B cell (primary cell): ENCODE measurements around the gene APBA2. TPM values are rescaled to one million over a fixed set of nuclear protein-coding genes. Genes with fewer than 3 reads are reported as not detected.

ENCODE experiments used
- ATAC-seq: fragments of 200-7000 bp; cut with Tn5 transposase; one replicate; pipeline ENCODE4 v1.10.0; 2021; ENCODE audit warnings: low read depth, mild to moderate bottlenecking, moderate number of reproducible peaks, moderate library complexity
- CTCF ChIA-PET: fragments of 350-600 bp; sonication (Branson Sonifier 250); formaldehyde crosslinking; loops from one replicate; lab custom pipeline; 2021; ENCODE audit warnings: antibody characterized with exemption, inconsistent platforms; lab: Charles Lee
- POLR2A ChIA-PET: fragments of 350-600 bp; sonication (Branson Sonifier 250); formaldehyde crosslinking; loops from one replicate; lab custom pipeline; 2021; ENCODE audit warnings: antibody characterized with exemption; lab: Charles Lee
- DNase-seq: peaks from one replicate; pipeline ENCODE4 v3.0.0; 2013
- H2AFZ ChIP-seq: 2 replicates; pipeline ENCODE4 v1.6.1; 2012; ENCODE audit warnings: mild to moderate bottlenecking, low read depth, low read length; ENCODE audit not compliant: insufficient read depth, poor library complexity, severe bottlenecking
- H3K27ac ChIP-seq, 2 donors: 1 replicate in 1 of 2; 2 replicates in 1 of 2; pipeline ENCODE4 v1.5.1; 2012 to 2013; ENCODE audit warnings: low read length in 2 of 2, mild to moderate bottlenecking in 2 of 2, moderate library complexity in 1 of 2
- H3K27me3 ChIP-seq, 4 experiments: fragments of 200-600 bp in 1 of 4; sonication (generic) in 1 of 4; replicated peaks in 1 of 4; 1 replicate in 2 of 4; 2 replicates in 2 of 4; pipeline versions ENCODE4 v1.6.1 to v1.7.0; 2013 to 2016; ENCODE audit warnings: low read length in 3 of 4, mild to moderate bottlenecking in 2 of 4, mixed read lengths in 1 of 4, moderate library complexity in 1 of 4; ENCODE audit not compliant: insufficient read depth in 4 of 4, control insufficient read depth in 3 of 4; ENCODE audit errors: control extremely low read depth in 1 of 4
- H3K36me3 ChIP-seq, 2 experiments: replicated peaks in 1 of 2; 1 replicate in 1 of 2; 2 replicates in 1 of 2; pipeline versions ENCODE4 v1.6.1 to v1.7.1; 2013; ENCODE audit warnings: low read length in 1 of 2; ENCODE audit not compliant: insufficient read depth in 2 of 2, control insufficient read depth in 1 of 2; ENCODE audit errors: control extremely low read depth in 1 of 2, extremely low read depth in 1 of 2
- H3K4me1 ChIP-seq, 2 donors: fragments of 200-600 bp in 1 of 2; sonication (generic) in 1 of 2; 1 replicate in 1 of 2; 2 replicates in 1 of 2; pipeline versions ENCODE4 v1.5.1 to v1.6.1; 2013 to 2017; ENCODE audit warnings: low read length in 2 of 2; ENCODE audit not compliant: control insufficient read depth in 2 of 2, insufficient read depth in 2 of 2
- H3K4me2 ChIP-seq: replicated peaks from 2 replicates; pipeline ENCODE3; 2012; ENCODE audit warnings: mild to moderate bottlenecking, low read depth, low read length; ENCODE audit not compliant: poor library complexity, severe bottlenecking
- H3K4me3 ChIP-seq, 5 experiments: fragments of 200-600 bp in 1 of 5; sonication (generic) in 1 of 5; 1 replicate in 3 of 5; 2 replicates in 2 of 5; pipeline versions ENCODE4 v1.5.1 to v1.7.0; 2011 to 2016; ENCODE audit warnings: low read length in 4 of 5, mild to moderate bottlenecking in 4 of 5, low read depth in 2 of 5, control low read depth in 1 of 5, moderate library complexity in 1 of 5; ENCODE audit not compliant: insufficient read depth in 1 of 5; ENCODE audit errors: control extremely low read depth in 1 of 5, extremely low read depth in 1 of 5
- H3K79me2 ChIP-seq: fragments of 200-600 bp; sonication (generic); one replicate; pipeline ENCODE4 v1.6.0; 2016; ENCODE audit warnings: low read length; ENCODE audit not compliant: control insufficient read depth, insufficient read depth
- H3K9ac ChIP-seq: fragments of 200-600 bp; sonication (generic); 2 replicates; pipeline ENCODE4 v1.6.1; 2017; ENCODE audit warnings: mild to moderate bottlenecking, low read length, moderate library complexity
- H3K9me3 ChIP-seq, 3 donors: one replicate each; pipeline versions ENCODE4 v1.6.1 to v1.7.1; 2013; ENCODE audit warnings: low read length in 2 of 3; ENCODE audit not compliant: control insufficient read depth in 2 of 3, insufficient read depth in 1 of 3; ENCODE audit errors: control extremely low read depth in 1 of 3
- H4K20me1 ChIP-seq: 2 replicates; pipeline ENCODE4 v1.6.0; 2012; ENCODE audit warnings: mild to moderate bottlenecking, low read length; ENCODE audit not compliant: insufficient read depth, control insufficient read depth, poor library complexity, severe bottlenecking
- H3K27ac Mint-ChIP-seq: one replicate; pipeline ENCODE4 v1.8.0; 2021; ENCODE audit warnings: mixed read lengths
- H3K27me3 Mint-ChIP-seq: one replicate; pipeline ENCODE4 v1.8.0; 2021; ENCODE audit warnings: mixed read lengths
- H3K4me1 Mint-ChIP-seq: one replicate; pipeline ENCODE4 v1.8.0; 2021; ENCODE audit warnings: mixed read lengths
- H3K4me3 Mint-ChIP-seq: one replicate; pipeline ENCODE4 v1.8.0; 2021; ENCODE audit warnings: mixed read lengths
- H3K9me3 Mint-ChIP-seq: one replicate; pipeline ENCODE4 v1.8.0; 2022; ENCODE audit warnings: mixed read lengths; ENCODE audit not compliant: insufficient read depth
- CTCF ChIP-seq: fragments of 200-600 bp; IDR thresholded peaks from one replicate; pipeline ENCODE4 v1.8.0; 2022; ENCODE audit warnings: antibody characterized with exemption, mild to moderate bottlenecking
- EZH2 ChIP-seq: IDR thresholded peaks from 2 replicates; pipeline ENCODE4 v1.6.1; 2012; ENCODE audit warnings: borderline replicate concordance, low read depth, mild to moderate bottlenecking, moderate library complexity, low read length; ENCODE audit not compliant: insufficient read depth, poor library complexity, severe bottlenecking
- WGBS: methylation state at CpG from one replicate; pipeline ENCODE4 v1.1.5; 2013; ENCODE audit warnings: missing lambda C conversion rate; ENCODE audit not compliant: insufficient coverage; 5-methylcytosine and 5-hydroxymethylcytosine counted together
- intact Hi-C: fragments of 100-400 bp; cut with micrococcal nuclease; formaldehyde crosslinking; loops from one replicate; pipeline ENCODE4 v1.10.0; 2022
- polyA plus RNA-seq: library from polyadenylated mRNA; depleted of rRNA; stranded (reverse); fragments of >200 nt; gene quantifications from 2 replicates; pipeline ENCODE4 v1.2.3, GENCODE V29; 2012
- total RNA-seq, 2 donors: library from RNA; stranded (reverse); fragments of 120-200 nt in 1 of 2; gene quantifications; 1 replicate in 1 of 2; 2 replicates in 1 of 2; pipeline versions ENCODE4 v1.2.3 to v1.2.4, GENCODE V29; 2013 to 2022

Gene APBA2
- total and polyA plus RNA-seq, 2 donors (not counting 1 experiment from before 2014, with no cell fraction given), result 0.19 TPM; not detected in 1

GRCh38 chr15:29054171-29055045 is 168.6 kb downstream of the APBA2 start:
- Histone ChIP-seq H3K36me3 (no peaks in the 10 kb centered on the region), H3K4me2 (no peak overlapping the region), H4K20me1 (no peaks in the 10 kb centered on the region), H3K4me1 (no peaks in the 10 kb centered on the region), H3K27ac (no peak overlapping the region), H3K27me3 (no peaks in the 10 kb centered on the region), H3K79me2 (no peaks in the 10 kb centered on the region), H3K9ac (no peak overlapping the region), H3K9me3 (peaks cover 0 to 15% (median 0%) of the 10 kb centered on the region in 3 donors), H2AFZ (no peak overlapping the region), H3K4me3 (no peak overlapping the region)
- DNase-seq (no peak), ATAC-seq (no peak)
- H3K27ac Mint-ChIP-seq, result no peak overlapping the region
- intact Hi-C loops, result no loop called here
- H3K4me3 Mint-ChIP-seq, result no peak overlapping the region
- no peaks in the 10 kb centered on the region for H3K27me3 Mint-ChIP-seq
- CTCF ChIA-PET, result no interaction called here
- POLR2A ChIA-PET, result no interaction called here
- TF ChIP-seq EZH2, result no peak
- TF ChIP-seq CTCF, result no peak
- H3K4me1 Mint-ChIP-seq, result no peaks in the 10 kb centered on the region
- WGBS, result 94% methylated on average over 32 of the region's 34 CpGs
- H3K9me3 Mint-ChIP-seq, result no peaks in the 10 kb centered on the region

- Histone ChIP-seq H2AFZ (no peak overlapping the region), H3K79me2 (no peaks in the 10 kb centered on the region), H3K4me2 (no peak overlapping the region), H3K9me3 (peaks cover 0 to 20% (median 0%) of the 10 kb centered on the region in 3 donors), H3K36me3 (no peaks in the 10 kb centered on the region), H3K27ac (no peak overlapping the region), H3K9ac (no peak overlapping the region), H3K4me1 (no peaks in the 10 kb centered on the region), H3K27me3 (no peaks in the 10 kb centered on the region), H3K4me3 (no peak overlapping the region), H4K20me1 (no peaks in the 10 kb centered on the region)
- H3K27me3 Mint-ChIP-seq, result no peaks in the 10 kb centered on the region
- H3K27ac Mint-ChIP-seq, result no peak overlapping the region
- DNase-seq (no peak), ATAC-seq (no peak)
- no peak overlapping the region for H3K4me3 Mint-ChIP-seq
- ChIA-PET POLR2A (no interaction called here), CTCF (no interaction called here)
- TF ChIP-seq EZH2, result no peak
- no peak for TF ChIP-seq CTCF
- 94% methylated on average over 7 of the region's 7 CpGs for WGBS
- intact Hi-C loops, result no loop called here
- peaks cover 3% of the 10 kb centered on the region for H3K9me3 Mint-ChIP-seq
- H3K4me1 Mint-ChIP-seq, result no peaks in the 10 kb centered on the region
Observed at GRCh38 chr15:29055876-29056275, 170.1 kb downstream of the APBA2 start.
